ENCODE measurements around the gene GAREM1.

The GAREM1 gene

DNA sequence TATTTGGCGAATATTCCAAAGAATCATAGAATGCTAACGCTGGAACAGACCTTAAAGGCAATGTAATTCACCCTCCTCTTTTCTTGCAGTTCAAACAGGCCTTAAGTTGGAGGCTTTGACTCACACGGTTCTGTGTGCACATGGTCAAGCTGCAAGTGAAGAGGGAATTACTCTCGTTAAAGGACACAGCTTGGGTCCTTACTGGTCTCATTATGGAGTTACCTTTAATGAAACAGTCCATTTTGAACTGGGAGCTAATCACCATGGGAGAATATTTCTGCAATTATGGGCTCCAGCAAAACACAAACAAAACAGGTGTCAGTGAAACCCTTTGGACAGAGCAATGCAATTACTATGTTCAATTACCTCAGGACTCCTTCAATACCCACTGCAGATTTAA is 135.5 kb downstream of the GAREM1 start:
- TF ChIP-seq POLR2AphosphoS5 (IDR thresholded peaks at IDR 0.05; ENCODE audit: low read depth, low read length): no peak
- no peak for TF ChIP-seq TAF1 (IDR thresholded peaks at IDR 0.05; ENCODE audit: borderline replicate concordance, low read depth, low read length)
- no peak for TF ChIP-seq POLR2A (IDR thresholded peaks at IDR 0.05; ENCODE audit: low read depth, low read length)
- no peak for FAIRE-seq

GRCh38 chr18:32333781-32334180 is 136.9 kb downstream of the GAREM1 start:
- TF ChIP-seq POLR2AphosphoS5 (IDR thresholded peaks at IDR 0.05; ENCODE audit: low read depth, low read length) (no peak), POLR2A (IDR thresholded peaks at IDR 0.05; ENCODE audit: low read depth, low read length) (no peak), TAF1 (IDR thresholded peaks at IDR 0.05; ENCODE audit: borderline replicate concordance, low read depth, low read length) (no peak)
- DNase-seq (ENCODE audit: insufficient read length): no peak
- no peak for FAIRE-seq

More for the DNA sequence above, 135.5 kb downstream of the GAREM1 start:
- DNase-seq (ENCODE audit: insufficient read length): no peak

- TF ChIP-seq POLR2A (IDR thresholded peaks at IDR 0.05; ENCODE audit: low read depth, low read length) (no peak), POLR2AphosphoS5 (IDR thresholded peaks at IDR 0.05; ENCODE audit: low read depth, low read length) (no peak), TAF1 (IDR thresholded peaks at IDR 0.05; ENCODE audit: borderline replicate concordance, low read depth, low read length) (no peak)
- no peak for DNase-seq (ENCODE audit: insufficient read length)
- no peak for FAIRE-seq
Observed at GRCh38 chr18:32332708-32333107, 138.0 kb downstream of the GAREM1 start.

GRCh38 chr18:32328974-32329373 is 141.7 kb downstream of the GAREM1 start:
- FAIRE-seq (no peak), DNase-seq (ENCODE audit: insufficient read length) (no peak)
- TF ChIP-seq POLR2A (IDR thresholded peaks at IDR 0.05; ENCODE audit: low read depth, low read length): no peak
- no peak for TF ChIP-seq TAF1 (IDR thresholded peaks at IDR 0.05; ENCODE audit: borderline replicate concordance, low read depth, low read length)
- no peak for TF ChIP-seq POLR2AphosphoS5 (IDR thresholded peaks at IDR 0.05; ENCODE audit: low read depth, low read length)

DNA sequence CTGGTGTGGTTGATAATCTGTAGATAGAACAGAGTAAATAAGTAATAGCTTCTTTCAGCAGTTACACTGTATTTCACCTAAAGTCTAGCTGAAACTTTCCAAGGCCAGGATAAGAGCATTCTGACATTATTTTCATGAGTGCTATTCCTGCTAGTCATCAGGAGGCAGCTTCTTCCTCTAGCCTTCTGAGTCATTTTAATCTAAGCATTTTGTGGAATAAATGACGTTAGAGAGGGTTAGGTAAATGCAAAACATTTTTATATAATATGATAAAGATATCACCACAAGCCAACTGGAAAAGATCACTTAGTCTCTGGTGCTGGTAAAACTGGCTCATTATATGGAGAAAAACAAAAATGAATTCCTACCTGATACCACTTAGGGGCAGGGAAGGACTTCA is 142.3 kb downstream of the GAREM1 start:
- TF ChIP-seq POLR2A (IDR thresholded peaks at IDR 0.05; ENCODE audit: low read depth, low read length): no peak
- TF ChIP-seq TAF1 (IDR thresholded peaks at IDR 0.05; ENCODE audit: borderline replicate concordance, low read depth, low read length): no peak
- no peak for TF ChIP-seq POLR2AphosphoS5 (IDR thresholded peaks at IDR 0.05; ENCODE audit: low read depth, low read length)
- FAIRE-seq (no peak), DNase-seq (ENCODE audit: insufficient read length) (no peak)

DNA sequence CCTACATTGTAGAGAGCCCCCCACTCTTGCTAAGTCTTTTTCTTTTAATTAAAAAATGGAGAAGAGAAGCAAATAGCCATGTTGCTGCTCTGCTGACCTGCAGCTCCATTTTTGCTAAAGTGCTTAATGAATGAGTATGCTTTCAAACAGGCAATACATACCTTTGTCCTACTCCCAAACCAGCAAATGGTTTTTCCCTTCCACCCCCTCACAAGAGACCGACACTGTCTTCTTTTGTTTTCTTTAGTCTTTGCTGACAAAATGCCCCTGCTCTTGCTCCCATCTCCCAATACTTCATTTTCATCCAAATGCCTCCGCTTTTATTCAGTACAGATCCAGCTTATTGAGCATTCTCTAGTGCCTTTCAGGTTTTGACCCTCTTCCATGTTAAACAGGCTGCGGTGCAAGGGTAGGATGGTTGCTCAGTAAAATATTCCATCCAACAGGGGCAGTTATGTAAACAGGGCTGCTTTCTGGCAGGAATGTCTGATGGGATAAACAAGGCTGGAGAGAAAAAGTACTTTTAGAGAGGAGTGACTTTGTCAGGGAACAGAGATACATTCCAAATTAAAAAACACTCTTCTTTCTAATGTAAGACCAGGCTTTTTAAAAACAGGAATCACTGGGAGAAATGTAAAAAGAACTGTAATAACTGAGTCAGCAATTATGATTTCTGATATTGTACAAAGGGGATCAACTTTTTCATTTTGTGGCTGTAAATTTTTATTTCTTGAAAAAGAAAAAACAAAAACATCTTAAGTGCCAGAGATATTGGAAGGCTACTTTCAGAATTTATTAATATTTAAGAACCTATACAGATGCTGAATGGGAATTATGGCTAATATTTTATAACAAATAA is 144.0 kb downstream of the GAREM1 start:
- FAIRE-seq: no peak
- DNase-seq (ENCODE audit: insufficient read length): no peak
- TF ChIP-seq POLR2A (IDR thresholded peaks at IDR 0.05; ENCODE audit: low read depth, low read length) (no peak), POLR2AphosphoS5 (IDR thresholded peaks at IDR 0.05; ENCODE audit: low read depth, low read length) (no peak), TAF1 (IDR thresholded peaks at IDR 0.05; ENCODE audit: borderline replicate concordance, low read depth, low read length) (no peak)

- FAIRE-seq (no peak), DNase-seq (ENCODE audit: insufficient read length) (no peak)
- no peak for TF ChIP-seq POLR2A (IDR thresholded peaks at IDR 0.05; ENCODE audit: low read depth, low read length)
- no peak for TF ChIP-seq TAF1 (IDR thresholded peaks at IDR 0.05; ENCODE audit: borderline replicate concordance, low read depth, low read length)
- TF ChIP-seq POLR2AphosphoS5 (IDR thresholded peaks at IDR 0.05; ENCODE audit: low read depth, low read length): no peak
Observed at GRCh38 chr18:32324181-32324580, 146.5 kb downstream of the GAREM1 start.

- no peak for TF ChIP-seq POLR2AphosphoS5 (IDR thresholded peaks at IDR 0.05; ENCODE audit: low read depth, low read length)
- TF ChIP-seq POLR2A (IDR thresholded peaks at IDR 0.05; ENCODE audit: low read depth, low read length): no peak
- FAIRE-seq (no peak), DNase-seq (ENCODE audit: insufficient read length) (no peak)
Observed at GRCh38 chr18:32321826-32322225, 148.9 kb downstream of the GAREM1 start.

- FAIRE-seq: no peak
- no peak for DNase-seq (ENCODE audit: insufficient read length)
- TF ChIP-seq POLR2A (IDR thresholded peaks at IDR 0.05; ENCODE audit: low read depth, low read length): no peak
- no peak for TF ChIP-seq TAF1 (IDR thresholded peaks at IDR 0.05; ENCODE audit: borderline replicate concordance, low read depth, low read length)
- no peak for TF ChIP-seq POLR2AphosphoS5 (IDR thresholded peaks at IDR 0.05; ENCODE audit: low read depth, low read length)
Observed at GRCh38 chr18:32319084-32319483, 151.6 kb downstream of the GAREM1 start.

DNA sequence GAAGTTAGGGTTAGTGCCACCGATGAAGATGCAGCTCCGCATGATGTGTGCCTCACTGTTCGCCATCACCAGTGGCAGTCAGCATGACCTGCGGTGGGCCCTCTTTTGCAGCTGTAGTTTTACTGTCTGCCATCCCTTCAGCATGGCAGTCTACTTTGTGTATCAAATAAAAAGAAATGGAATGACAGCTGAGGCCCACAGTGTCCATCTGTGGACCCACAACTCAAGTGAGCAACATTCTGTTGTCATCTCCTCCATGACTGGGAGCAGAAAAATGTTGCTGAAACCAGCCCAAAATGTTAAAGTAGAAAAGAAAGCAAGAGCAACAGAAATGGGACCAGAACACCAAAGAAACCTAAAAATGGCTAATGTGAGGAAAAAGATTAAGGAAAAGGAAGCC is 152.1 kb downstream of the GAREM1 start:
- TF ChIP-seq POLR2AphosphoS5 (IDR thresholded peaks at IDR 0.05; ENCODE audit: low read depth, low read length) (no peak), POLR2A (IDR thresholded peaks at IDR 0.05; ENCODE audit: low read depth, low read length) (no peak), TAF1 (IDR thresholded peaks at IDR 0.05; ENCODE audit: borderline replicate concordance, low read depth, low read length) (no peak)
- DNase-seq (ENCODE audit: insufficient read length) (no peak), FAIRE-seq (no peak)

GRCh38 chr18:32317651-32318050 is 153.0 kb downstream of the GAREM1 start:
- FAIRE-seq (no peak), DNase-seq (ENCODE audit: insufficient read length) (no peak)
- no peak for TF ChIP-seq TAF1 (IDR thresholded peaks at IDR 0.05; ENCODE audit: borderline replicate concordance, low read depth, low read length)
- no peak for TF ChIP-seq POLR2A (IDR thresholded peaks at IDR 0.05; ENCODE audit: low read depth, low read length)
- no peak for TF ChIP-seq POLR2AphosphoS5 (IDR thresholded peaks at IDR 0.05; ENCODE audit: low read depth, low read length)

DNA sequence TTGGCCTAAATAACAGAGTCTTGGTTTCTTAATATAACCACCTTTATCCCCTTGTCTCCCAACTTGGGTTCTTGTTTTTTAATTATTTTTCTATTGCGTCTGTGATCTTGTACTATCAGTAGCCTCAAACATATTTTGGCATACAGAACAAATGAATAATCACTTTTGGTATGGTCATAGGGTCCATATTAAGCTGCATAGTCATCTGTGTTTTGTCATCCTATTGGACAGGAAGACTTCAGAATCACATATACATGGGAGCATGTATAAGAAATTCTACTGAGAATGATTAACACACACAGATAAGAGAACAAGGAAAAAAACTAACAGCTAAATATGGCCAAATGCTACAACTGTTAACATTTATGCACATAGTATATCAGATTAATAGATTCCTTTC is 154.8 kb downstream of the GAREM1 start:
- no peak for DNase-seq (ENCODE audit: insufficient read length)
- no peak for FAIRE-seq
- no peak for TF ChIP-seq POLR2A (IDR thresholded peaks at IDR 0.05; ENCODE audit: low read depth, low read length)
- TF ChIP-seq POLR2AphosphoS5 (IDR thresholded peaks at IDR 0.05; ENCODE audit: low read depth, low read length): no peak
- no peak for TF ChIP-seq TAF1 (IDR thresholded peaks at IDR 0.05; ENCODE audit: borderline replicate concordance, low read depth, low read length)
